Upper lobe of left lung (tissue), 4 donors: Measurements from ENCODE around the gene PCDHGA6.

Experiments
- CTCF ChIP-seq, 6 experiments: fragments of 450-650 bp in 4 of 6; fragments of 200-600 bp in 2 of 6; sonication (generic) in 2 of 6; IDR thresholded peaks; one replicate each; pipeline ENCODE4 v1.5.1; 2016 to 2019; ENCODE audit warnings: antibody characterized with exemption in 6 of 6
- POLR2A ChIP-seq, 4 donors: fragments of 450-650 bp; IDR thresholded peaks; one replicate each; pipeline ENCODE4 v1.5.1; 2016 to 2017; ENCODE audit warnings: antibody characterized with exemption in 4 of 4, mild to moderate bottlenecking in 2 of 4
- POLR2AphosphoS5 ChIP-seq, 2 donors: sonication (generic); formaldehyde crosslinking; IDR thresholded peaks; one replicate each; pipeline ENCODE4 v1.5.1; 2017; ENCODE audit warnings: antibody characterized with exemption in 2 of 2

- TF ChIP-seq CTCF (IDR thresholded peaks at IDR 0.05), result no peak
- no peak for TF ChIP-seq POLR2A (IDR thresholded peaks at IDR 0.05)
- TF ChIP-seq POLR2AphosphoS5 (IDR thresholded peaks at IDR 0.05), result no peak
Observed at GRCh38 chr5:141419074-141419880, 45.6 kb downstream of the PCDHGA6 start.
